GM12878 (cell line): ENCODE results near the gene ACTR1A. TPM values are rescaled to one million over a fixed set of nuclear protein-coding genes. Genes with fewer than 3 reads are reported as not detected.

Experiments used
- BACH1 ChIP-seq: fragments of 450-650 bp; IDR thresholded peaks from 2 replicates; pipeline ENCODE4 v1.6.1; 2017; ENCODE audit warnings: mild to moderate bottlenecking, borderline replicate concordance
- BHLHE40 ChIP-seq, 2 experiments: fragments of 450-650 bp in 1 of 2; IDR thresholded peaks; 2 replicates each; pipeline ENCODE4 v1.6.1; 2011 to 2017; ENCODE audit warnings: low read depth in 2 of 2, borderline replicate concordance in 1 of 2, improper control_type of control experiment in 1 of 2, low read length in 1 of 2, mild to moderate bottlenecking in 1 of 2
- CREM ChIP-seq: IDR thresholded peaks from 2 replicates; pipeline ENCODE4 v1.6.1; 2014; ENCODE audit warnings: antibody characterized with exemption, low read depth
- EED ChIP-seq: sonication (generic); IDR thresholded peaks from 2 replicates; pipeline ENCODE4 v1.6.1; 2016; ENCODE audit warnings: antibody characterized with exemption, low read depth
- EP300 ChIP-seq, 2 experiments: fragments of 150-350 bp in 1 of 2; IDR thresholded peaks; 2 replicates each; pipeline ENCODE4 v1.6.1; 2011 to 2012; ENCODE audit warnings: low read depth in 2 of 2, low read length in 2 of 2, borderline replicate concordance in 1 of 2, improper control_type of control experiment in 1 of 2, inconsistent platforms in 1 of 2; ENCODE audit not compliant: control insufficient read depth in 1 of 2
- KDM1A ChIP-seq: fragments of 200-600 bp; sonication (generic); IDR thresholded peaks from 2 replicates; pipeline ENCODE4 v1.6.1; 2016; ENCODE audit warnings: borderline replicate concordance
- LARP7 ChIP-seq: fragments of 450-650 bp; IDR thresholded peaks from 2 replicates; pipeline ENCODE4 v1.6.1; 2017; ENCODE audit warnings: mild to moderate bottlenecking
- MEF2A ChIP-seq: IDR thresholded peaks from 2 replicates; pipeline ENCODE4 v1.6.1; 2011; ENCODE audit warnings: low read depth, mild to moderate bottlenecking, low read length, moderate library complexity; ENCODE audit not compliant: insufficient read depth
- NFYA ChIP-seq: IDR thresholded peaks from 2 replicates; pipeline ENCODE4 v1.6.1; 2011; ENCODE audit warnings: low read depth, mild to moderate bottlenecking, low read length, improper control_type of control experiment, borderline replicate concordance
- NR2C2 ChIP-seq: IDR thresholded peaks from 2 replicates; pipeline ENCODE4 v1.6.1; 2011; ENCODE audit warnings: borderline replicate concordance, low read depth; ENCODE audit not compliant: control insufficient read depth, insufficient read length
- NR2F1 ChIP-seq: fragments of 450-650 bp; conservative IDR thresholded peaks from 2 replicates; pipeline ENCODE4 v1.6.1; 2017; ENCODE audit warnings: mild to moderate bottlenecking
- PML ChIP-seq: IDR thresholded peaks from 2 replicates; pipeline ENCODE4 v1.6.1; 2012; ENCODE audit warnings: low read length, inconsistent platforms
- POLR2A ChIP-seq: IDR thresholded peaks from 2 replicates; pipeline ENCODE4 v1.6.1; 2011; ENCODE audit warnings: low read depth, mild to moderate bottlenecking, low read length
- RBBP5 ChIP-seq: fragments of 200-600 bp; sonication (generic); conservative IDR thresholded peaks from 2 replicates; pipeline ENCODE4 v1.6.1; 2016
- SP1 ChIP-seq: IDR thresholded peaks from one replicate; pipeline ENCODE4 v1.6.1; 2011; ENCODE audit warnings: low read depth, low read length
- SPI1 ChIP-seq: IDR thresholded peaks from 2 replicates; pipeline ENCODE4 v1.6.1; 2011; ENCODE audit warnings: low read depth, mild to moderate bottlenecking, low read length, moderate library complexity, borderline replicate concordance; ENCODE audit not compliant: insufficient read depth
- TBL1XR1 ChIP-seq: IDR thresholded peaks from 2 replicates; pipeline ENCODE4 v1.6.1; 2012; ENCODE audit warnings: low read depth, low read length, improper control_type of control experiment
- ZBED1 ChIP-seq: IDR thresholded peaks from 2 replicates; pipeline ENCODE4 v1.6.1; 2016; ENCODE audit warnings: borderline replicate concordance
- ZNF207 ChIP-seq: fragments of 450-650 bp; IDR thresholded peaks from 2 replicates; pipeline ENCODE4 v1.6.1; 2014; ENCODE audit warnings: antibody characterized with exemption, mild to moderate bottlenecking, borderline replicate concordance
- ZNF217 ChIP-seq: fragments of 450-650 bp; IDR thresholded peaks from 2 replicates; pipeline ENCODE4 v1.6.1; 2017; ENCODE audit warnings: antibody characterized with exemption, mild to moderate bottlenecking
- ZNF274 ChIP-seq: IDR thresholded peaks from one replicate; pipeline ENCODE4 v1.8.0; 2011; ENCODE audit not compliant: insufficient read length, insufficient read depth
- ZSCAN29 ChIP-seq: fragments of 450-650 bp; IDR thresholded peaks from 2 replicates; pipeline ENCODE4 v1.6.1; 2017; ENCODE audit warnings: mild to moderate bottlenecking, moderate library complexity
- polyA plus RNA-seq, 11 experiments: library from polyadenylated mRNA; depleted of rRNA in 4 of 11; unstranded in 6 of 11; stranded (reverse) in 5 of 11; fragments of >200 nt; fragmentation: Nextera tagmentation in 4 of 11; fragmentation: Illumina TruSeq in 1 of 11; extraction: Ambion mirVana in 4 of 11; extraction: Trizol in 1 of 11; gene quantifications; 1 replicate in 1 of 11; 2 replicates in 10 of 11; pipeline versions ENCODE4 v1.2.1 to v1.2.3, GENCODE V29; 2011 to 2016; ENCODE audit warnings: inconsistent platforms in 2 of 11, missing spikeins in 2 of 11, low read depth in 1 of 11
- total RNA-seq, 4 experiments: library from RNA; depleted of rRNA in 3 of 4; stranded (reverse); fragments of >200 nt in 3 of 4; fragmentation: Illumina TruSeq in 1 of 4; extraction: Trizol in 1 of 4; gene quantifications; 2 replicates each; pipeline versions ENCODE4 v1.2.1 to v1.2.3, GENCODE V29; 2013 to 2021
- TF ChIP-seq, protein P1 (sequence below): fragments of 450-650 bp; IDR thresholded peaks from 2 replicates; pipeline ENCODE4 v1.6.1; 2017; ENCODE audit warnings: borderline replicate concordance
- TF ChIP-seq, protein P2 (sequence below): fragments of 450-650 bp; IDR thresholded peaks from 2 replicates; pipeline ENCODE4 v1.6.1; 2016; ENCODE audit warnings: mild to moderate bottlenecking
- TF ChIP-seq, protein P3 (sequence below): fragments of 450-650 bp; IDR thresholded peaks from 2 replicates; pipeline ENCODE4 v1.6.1; 2017; ENCODE audit warnings: mild to moderate bottlenecking
- TF ChIP-seq, protein P4 (sequence below), 3 experiments: IDR thresholded peaks in 2 of 3; conservative IDR thresholded peaks in 1 of 3; 2 replicates each; pipeline ENCODE4 v1.5.1; 2011; ENCODE audit warnings: low read depth in 3 of 3, low read length in 3 of 3, mild to moderate bottlenecking in 3 of 3, control low read depth in 2 of 3, moderate library complexity in 2 of 3, inconsistent platforms in 1 of 3, mixed read lengths in 1 of 3; ENCODE audit not compliant: control insufficient read depth in 2 of 3, insufficient read depth in 1 of 3; ENCODE audit errors: extremely low read depth in 1 of 3

The ACTR1A gene
- total and polyA plus RNA-seq, 10 of the 15 experiments (the other 5 are each of a cell fraction or from before 2014, with no cell fraction given), result 43.0 to 110 (median 78.9) TPM

DNA sequence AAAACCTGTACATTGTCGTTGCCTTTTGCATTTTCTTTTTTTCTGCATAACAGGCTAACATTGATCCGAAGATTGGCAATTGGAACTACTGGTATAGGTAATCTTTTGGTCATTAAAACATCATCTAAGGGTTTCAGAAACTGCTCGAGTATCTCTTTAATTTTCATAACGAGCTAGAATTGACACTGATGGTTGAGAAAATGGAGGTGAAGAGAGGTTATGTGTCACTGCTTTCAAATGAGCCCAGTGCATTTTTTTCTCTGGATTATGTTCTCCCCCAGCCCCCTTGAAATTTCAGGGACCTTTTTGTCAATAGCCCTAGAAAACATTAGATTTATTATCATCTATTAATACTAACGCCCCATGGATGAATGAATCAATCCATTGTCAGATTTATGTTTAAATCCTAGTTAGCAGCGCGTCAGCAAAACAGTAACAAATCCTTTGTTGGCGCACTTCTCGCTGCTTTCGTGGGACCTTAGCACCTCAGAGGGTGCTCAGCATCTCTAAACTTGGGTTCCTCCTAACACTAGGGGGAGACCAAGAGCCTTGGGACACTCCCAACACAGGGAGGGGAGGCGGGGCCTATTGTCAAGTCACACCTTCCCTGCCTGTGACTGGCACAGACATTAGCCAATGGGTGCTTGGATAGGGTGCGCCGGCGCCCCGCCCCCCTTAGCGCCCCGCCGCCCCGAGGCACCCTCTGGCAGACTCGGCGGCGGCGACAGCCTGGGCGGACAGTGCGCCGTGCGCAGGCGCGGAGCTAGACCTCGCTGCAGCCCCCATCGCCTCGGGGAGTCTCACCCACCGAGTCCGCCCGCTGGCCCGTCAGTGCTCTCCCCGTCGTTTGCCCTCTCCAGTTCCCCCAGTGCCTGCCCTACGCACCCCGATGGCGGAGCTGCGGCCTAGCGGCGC, 1.0 kb upstream of the ACTR1A start, which contains the start of gene SUFU (continued):
- TF ChIP-seq, protein P1, sequence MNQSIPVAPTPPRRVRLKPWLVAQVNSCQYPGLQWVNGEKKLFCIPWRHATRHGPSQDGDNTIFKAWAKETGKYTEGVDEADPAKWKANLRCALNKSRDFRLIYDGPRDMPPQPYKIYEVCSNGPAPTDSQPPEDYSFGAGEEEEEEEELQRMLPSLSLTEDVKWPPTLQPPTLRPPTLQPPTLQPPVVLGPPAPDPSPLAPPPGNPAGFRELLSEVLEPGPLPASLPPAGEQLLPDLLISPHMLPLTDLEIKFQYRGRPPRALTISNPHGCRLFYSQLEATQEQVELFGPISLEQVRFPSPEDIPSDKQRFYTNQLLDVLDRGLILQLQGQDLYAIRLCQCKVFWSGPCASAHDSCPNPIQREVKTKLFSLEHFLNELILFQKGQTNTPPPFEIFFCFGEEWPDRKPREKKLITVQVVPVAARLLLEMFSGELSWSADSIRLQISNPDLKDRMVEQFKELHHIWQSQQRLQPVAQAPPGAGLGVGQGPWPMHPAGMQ, result no peak
- TF ChIP-seq BHLHE40 (IDR thresholded peaks at IDR 0.05; ENCODE audit: borderline replicate concordance in 1 of 2, low read depth in 2 of 2, low read length in 1 of 2) (peak; percentile 15 to 40; a peak in 1 of 4 replicates), MEF2A (no peak), BACH1 (no peak), CREM (no peak), ZNF207 (no peak), TBL1XR1 (no peak), ZBED1 (no peak), KDM1A (no peak), ZSCAN29 (no peak), ZNF217 (no peak), NR2C2 (no peak), PML (no peak), NFYA (no peak), LARP7 (no peak), SP1 (peak; percentile 92), EED (no peak), NR2F1 (no peak), ZNF274 (no peak), POLR2A (peak; percentile 92), SPI1 (no peak), EP300 (IDR thresholded peaks at IDR 0.05; ENCODE audit: borderline replicate concordance in 1 of 2, control insufficient read depth in 1 of 2, low read depth in 2 of 2, low read length in 2 of 2) (no peak), RBBP5 (no peak)
- TF ChIP-seq, protein P2, sequence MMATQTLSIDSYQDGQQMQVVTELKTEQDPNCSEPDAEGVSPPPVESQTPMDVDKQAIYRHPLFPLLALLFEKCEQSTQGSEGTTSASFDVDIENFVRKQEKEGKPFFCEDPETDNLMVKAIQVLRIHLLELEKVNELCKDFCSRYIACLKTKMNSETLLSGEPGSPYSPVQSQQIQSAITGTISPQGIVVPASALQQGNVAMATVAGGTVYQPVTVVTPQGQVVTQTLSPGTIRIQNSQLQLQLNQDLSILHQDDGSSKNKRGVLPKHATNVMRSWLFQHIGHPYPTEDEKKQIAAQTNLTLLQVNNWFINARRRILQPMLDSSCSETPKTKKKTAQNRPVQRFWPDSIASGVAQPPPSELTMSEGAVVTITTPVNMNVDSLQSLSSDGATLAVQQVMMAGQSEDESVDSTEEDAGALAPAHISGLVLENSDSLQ, result peak; percentile 99
- TF ChIP-seq, protein P3, sequence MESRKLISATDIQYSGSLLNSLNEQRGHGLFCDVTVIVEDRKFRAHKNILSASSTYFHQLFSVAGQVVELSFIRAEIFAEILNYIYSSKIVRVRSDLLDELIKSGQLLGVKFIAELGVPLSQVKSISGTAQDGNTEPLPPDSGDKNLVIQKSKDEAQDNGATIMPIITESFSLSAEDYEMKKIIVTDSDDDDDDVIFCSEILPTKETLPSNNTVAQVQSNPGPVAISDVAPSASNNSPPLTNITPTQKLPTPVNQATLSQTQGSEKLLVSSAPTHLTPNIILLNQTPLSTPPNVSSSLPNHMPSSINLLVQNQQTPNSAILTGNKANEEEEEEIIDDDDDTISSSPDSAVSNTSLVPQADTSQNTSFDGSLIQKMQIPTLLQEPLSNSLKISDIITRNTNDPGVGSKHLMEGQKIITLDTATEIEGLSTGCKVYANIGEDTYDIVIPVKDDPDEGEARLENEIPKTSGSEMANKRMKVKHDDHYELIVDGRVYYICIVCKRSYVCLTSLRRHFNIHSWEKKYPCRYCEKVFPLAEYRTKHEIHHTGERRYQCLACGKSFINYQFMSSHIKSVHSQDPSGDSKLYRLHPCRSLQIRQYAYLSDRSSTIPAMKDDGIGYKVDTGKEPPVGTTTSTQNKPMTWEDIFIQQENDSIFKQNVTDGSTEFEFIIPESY, result no peak
- TF ChIP-seq, protein P4, sequence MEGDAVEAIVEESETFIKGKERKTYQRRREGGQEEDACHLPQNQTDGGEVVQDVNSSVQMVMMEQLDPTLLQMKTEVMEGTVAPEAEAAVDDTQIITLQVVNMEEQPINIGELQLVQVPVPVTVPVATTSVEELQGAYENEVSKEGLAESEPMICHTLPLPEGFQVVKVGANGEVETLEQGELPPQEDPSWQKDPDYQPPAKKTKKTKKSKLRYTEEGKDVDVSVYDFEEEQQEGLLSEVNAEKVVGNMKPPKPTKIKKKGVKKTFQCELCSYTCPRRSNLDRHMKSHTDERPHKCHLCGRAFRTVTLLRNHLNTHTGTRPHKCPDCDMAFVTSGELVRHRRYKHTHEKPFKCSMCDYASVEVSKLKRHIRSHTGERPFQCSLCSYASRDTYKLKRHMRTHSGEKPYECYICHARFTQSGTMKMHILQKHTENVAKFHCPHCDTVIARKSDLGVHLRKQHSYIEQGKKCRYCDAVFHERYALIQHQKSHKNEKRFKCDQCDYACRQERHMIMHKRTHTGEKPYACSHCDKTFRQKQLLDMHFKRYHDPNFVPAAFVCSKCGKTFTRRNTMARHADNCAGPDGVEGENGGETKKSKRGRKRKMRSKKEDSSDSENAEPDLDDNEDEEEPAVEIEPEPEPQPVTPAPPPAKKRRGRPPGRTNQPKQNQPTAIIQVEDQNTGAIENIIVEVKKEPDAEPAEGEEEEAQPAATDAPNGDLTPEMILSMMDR (IDR thresholded peaks at IDR 0.05 in 2 of 3, conservative IDR thresholded peaks at IDR 0.05 in 1 of 3; ENCODE audit: control insufficient read depth in 2 of 3, extremely low read depth in 1 of 3, insufficient read depth in 1 of 3, low read depth in 3 of 3, low read length in 3 of 3), result peak; percentile 82 to 98 (median 89); a peak in 5 of 6 replicates
